Measurements from ENCODE around the gene CFAP92.

- TF ChIP-seq, protein P1, sequence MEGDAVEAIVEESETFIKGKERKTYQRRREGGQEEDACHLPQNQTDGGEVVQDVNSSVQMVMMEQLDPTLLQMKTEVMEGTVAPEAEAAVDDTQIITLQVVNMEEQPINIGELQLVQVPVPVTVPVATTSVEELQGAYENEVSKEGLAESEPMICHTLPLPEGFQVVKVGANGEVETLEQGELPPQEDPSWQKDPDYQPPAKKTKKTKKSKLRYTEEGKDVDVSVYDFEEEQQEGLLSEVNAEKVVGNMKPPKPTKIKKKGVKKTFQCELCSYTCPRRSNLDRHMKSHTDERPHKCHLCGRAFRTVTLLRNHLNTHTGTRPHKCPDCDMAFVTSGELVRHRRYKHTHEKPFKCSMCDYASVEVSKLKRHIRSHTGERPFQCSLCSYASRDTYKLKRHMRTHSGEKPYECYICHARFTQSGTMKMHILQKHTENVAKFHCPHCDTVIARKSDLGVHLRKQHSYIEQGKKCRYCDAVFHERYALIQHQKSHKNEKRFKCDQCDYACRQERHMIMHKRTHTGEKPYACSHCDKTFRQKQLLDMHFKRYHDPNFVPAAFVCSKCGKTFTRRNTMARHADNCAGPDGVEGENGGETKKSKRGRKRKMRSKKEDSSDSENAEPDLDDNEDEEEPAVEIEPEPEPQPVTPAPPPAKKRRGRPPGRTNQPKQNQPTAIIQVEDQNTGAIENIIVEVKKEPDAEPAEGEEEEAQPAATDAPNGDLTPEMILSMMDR (IDR thresholded peaks at IDR 0.05 in 8 of 11, conservative IDR thresholded peaks at IDR 0.05 in 3 of 11): no peak
- no peak for TF ChIP-seq POLR2AphosphoS5 (IDR thresholded peaks at IDR 0.05)
Measured at GRCh38 chr3:128878011-128878457, 115.8 kb downstream of the CFAP92 start.

Measured in spleen (tissue), 7 donors.